WERI-Rb-1 (cell line): ENCODE results near the gene PMS1.

Experiments
- DNase-seq: peaks from one replicate; pipeline ENCODE4 v3.0.0-alpha.2; 2020
- H3K27ac ChIP-seq: fragments of 250-450 bp; sonication (Bioruptor Pico); 2 replicates; pipeline ENCODE4 v1.5.1; 2020; ENCODE audit warnings: mild to moderate bottlenecking, moderate library complexity
- H3K27me3 ChIP-seq: fragments of 250-450 bp; sonication (Bioruptor Pico); 2 replicates; pipeline ENCODE4 v1.5.1; 2021; ENCODE audit warnings: mild to moderate bottlenecking, low read depth, moderate library complexity; ENCODE audit not compliant: insufficient read depth, severe bottlenecking
- H3K36me3 ChIP-seq: fragments of 250-450 bp; sonication (Bioruptor Pico); 2 replicates; pipeline ENCODE4 v1.5.1; 2020; ENCODE audit warnings: mild to moderate bottlenecking, moderate library complexity
- H3K4me3 ChIP-seq: 2 replicates; pipeline ENCODE4 v1.5.1; 2011; ENCODE audit warnings: low read depth, mild to moderate bottlenecking, control low read depth, low read length
- H3K9me3 ChIP-seq: fragments of 250-450 bp; sonication (Bioruptor Pico); 2 replicates; pipeline ENCODE4 v1.5.1; 2021; ENCODE audit warnings: mild to moderate bottlenecking, moderate library complexity; ENCODE audit not compliant: severe bottlenecking
- CTCF ChIP-seq: IDR thresholded peaks from 2 replicates; pipeline ENCODE4 v1.5.1; 2011; ENCODE audit warnings: low read depth, mild to moderate bottlenecking, control low read depth, inconsistent platforms, low read length

PMS1 gene

GRCh38 chr2:189848276-189848675 is 64.0 kb downstream of the PMS1 start:
- DNase-seq: no peak
- Histone ChIP-seq H3K27ac (no peak overlapping the region), H3K36me3 (peaks cover 35% of the 10 kb centered on the region), H3K4me3 (no peak overlapping the region), H3K9me3 (no peaks in the 10 kb centered on the region), H3K27me3 (no peaks in the 10 kb centered on the region)
- TF ChIP-seq CTCF: no peak

GRCh38 chr2:189849550-189849949 is 65.3 kb downstream of the PMS1 start:
- Histone ChIP-seq H3K9me3 (no peaks in the 10 kb centered on the region), H3K36me3 (peaks cover 26% of the 10 kb centered on the region), H3K27me3 (no peaks in the 10 kb centered on the region), H3K27ac (no peak overlapping the region), H3K4me3 (no peak overlapping the region)
- TF ChIP-seq CTCF: no peak
- DNase-seq: no peak

- TF ChIP-seq CTCF: no peak
- no peak for DNase-seq
- no peaks in the 10 kb centered on the region for H3K27me3 ChIP-seq
- H3K9me3 ChIP-seq: no peaks in the 10 kb centered on the region
- no peak overlapping the region for H3K27ac ChIP-seq
- H3K4me3 ChIP-seq: no peak overlapping the region
- peaks cover 19% of the 10 kb centered on the region for H3K36me3 ChIP-seq
Observed at GRCh38 chr2:189851174-189851826, 67.0 kb downstream of the PMS1 start.

GRCh38 chr2:189854187-189854586 is 69.9 kb downstream of the PMS1 start:
- Histone ChIP-seq H3K27me3 (no peaks in the 10 kb centered on the region), H3K4me3 (no peak overlapping the region), H3K27ac (no peak overlapping the region), H3K36me3 (peaks cover 11% of the 10 kb centered on the region), H3K9me3 (no peaks in the 10 kb centered on the region)
- DNase-seq: no peak
- no peak for TF ChIP-seq CTCF

GRCh38 chr2:189854940-189855339 is 70.7 kb downstream of the PMS1 start:
- H3K36me3 ChIP-seq: peaks cover 12% of the 10 kb centered on the region
- no peak for DNase-seq
- H3K27me3 ChIP-seq: no peaks in the 10 kb centered on the region
- H3K4me3 ChIP-seq: no peak overlapping the region
- H3K27ac ChIP-seq: no peak overlapping the region
- TF ChIP-seq CTCF: no peak
- H3K9me3 ChIP-seq: no peaks in the 10 kb centered on the region

- no peak for TF ChIP-seq CTCF
- peaks cover 6% of the 10 kb centered on the region for H3K36me3 ChIP-seq
- no peak for DNase-seq
Observed at GRCh38 chr2:189858291-189858690, 74.0 kb downstream of the PMS1 start.

More at GRCh38 chr2:189858291-189858690, 74.0 kb downstream of the PMS1 start:
- H3K9me3 ChIP-seq: no peaks in the 10 kb centered on the region
- H3K27ac ChIP-seq: no peak overlapping the region
- H3K27me3 ChIP-seq: no peaks in the 10 kb centered on the region
- H3K4me3 ChIP-seq: no peak overlapping the region
